Measurements from ENCODE around the gene IGSF22. TPM values are rescaled to one million over a fixed set of nuclear protein-coding genes. Genes with fewer than 3 reads are reported as not detected.

Gene IGSF22
- polyA plus RNA-seq, 4 donors: 0.27 to 1.3 (median 0.69) TPM

DNA sequence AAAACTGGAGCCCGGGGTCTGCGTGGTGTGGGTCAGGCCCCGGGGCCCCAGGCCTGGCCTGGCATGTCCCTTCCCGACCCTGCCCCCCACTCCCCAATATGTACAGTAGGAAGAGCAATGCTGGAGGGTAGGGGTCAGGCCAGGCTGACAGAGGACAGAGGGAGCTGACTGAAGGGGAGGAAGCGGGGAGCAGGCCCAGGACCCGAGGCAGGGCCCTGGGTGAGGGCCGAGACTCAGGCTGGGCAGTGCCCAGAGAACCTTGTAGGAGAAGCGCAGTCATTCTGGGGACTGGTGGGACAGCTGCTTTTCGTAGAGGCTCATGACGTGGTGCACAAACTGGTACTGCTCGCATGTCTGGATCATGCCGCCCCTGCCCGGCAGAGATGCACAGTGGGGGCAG is 2.7 kb upstream of the IGSF22 start:
- no peaks in the 10 kb centered on the region for H3K9me3 ChIP-seq (ENCODE audit: control insufficient read depth in 2 of 2, insufficient read depth in 1 of 2, low read depth in 1 of 2, low read length in 1 of 2)
- no peaks in the 10 kb centered on the region for H3K36me3 ChIP-seq (ENCODE audit: control insufficient read depth in 3 of 3, insufficient read depth in 2 of 3, low read depth in 1 of 3, low read length in 3 of 3)
- DNase-seq (no peak), FAIRE-seq (no peak)
- H3K27ac ChIP-seq (ENCODE audit: low read depth in 1 of 3, low read length in 2 of 3): no peak overlapping the region
- no peaks in the 10 kb centered on the region for H3K4me1 ChIP-seq (ENCODE audit: control insufficient read depth in 3 of 3, insufficient read depth in 2 of 3, low read depth in 1 of 3, low read length in 2 of 3)
- no peaks in the 10 kb centered on the region for H3K27me3 ChIP-seq (ENCODE audit: control insufficient read depth in 3 of 3, insufficient read depth in 3 of 3, low read length in 3 of 3)
- 91 to 95% (median 93%) methylated on average over 13 of the region's 13 CpGs for WGBS, 3 donors
- H3K4me3 ChIP-seq (ENCODE audit: low read depth in 1 of 3, low read length in 3 of 3): no peak overlapping the region

- no peak for FAIRE-seq
- Histone ChIP-seq H3K36me3 (ENCODE audit: control insufficient read depth in 3 of 3, insufficient read depth in 2 of 3, low read depth in 1 of 3, low read length in 3 of 3) (peaks cover 0 to 2% (median 0%) of the 10 kb centered on the region in 3 donors), H3K27ac (ENCODE audit: low read depth in 1 of 3, low read length in 2 of 3) (no peak overlapping the region), H3K9me3 (ENCODE audit: control insufficient read depth in 2 of 2, insufficient read depth in 1 of 2, low read depth in 1 of 2, low read length in 1 of 2) (no peaks in the 10 kb centered on the region), H3K4me1 (ENCODE audit: control insufficient read depth in 3 of 3, insufficient read depth in 2 of 3, low read depth in 1 of 3, low read length in 2 of 3) (no peaks in the 10 kb centered on the region), H3K27me3 (ENCODE audit: control insufficient read depth in 3 of 3, insufficient read depth in 3 of 3, low read length in 3 of 3) (no peaks in the 10 kb centered on the region), H3K4me3 (ENCODE audit: low read depth in 1 of 3, low read length in 3 of 3) (no peak overlapping the region)
- peak; percentile 34 to 49 for DNase-seq
- WGBS, 3 donors: 46 to 48% (median 47%) methylated on average over 10 of the region's 10 CpGs
Measured at GRCh38 chr11:18727479-18728236, 1.7 kb upstream of the IGSF22 start.

GRCh38 chr11:18723991-18724390 is 2.0 kb downstream of the IGSF22 start:
- peaks cover 0 to 2% (median 0%) of the 10 kb centered on the region in 3 donors for H3K36me3 ChIP-seq (ENCODE audit: control insufficient read depth in 3 of 3, insufficient read depth in 2 of 3, low read depth in 1 of 3, low read length in 3 of 3)
- no peak overlapping the region for H3K27ac ChIP-seq (ENCODE audit: low read depth in 1 of 3, low read length in 2 of 3)
- peaks cover 0 to 5% (median 0%) of the 10 kb centered on the region in 3 donors for H3K27me3 ChIP-seq (ENCODE audit: control insufficient read depth in 3 of 3, insufficient read depth in 3 of 3, low read length in 3 of 3)
- no peak overlapping the region for H3K4me3 ChIP-seq (ENCODE audit: low read depth in 1 of 3, low read length in 3 of 3)
- H3K9me3 ChIP-seq (ENCODE audit: control insufficient read depth in 2 of 2, insufficient read depth in 1 of 2, low read depth in 1 of 2, low read length in 1 of 2): no peaks in the 10 kb centered on the region
- H3K4me1 ChIP-seq (ENCODE audit: control insufficient read depth in 3 of 3, insufficient read depth in 2 of 3, low read depth in 1 of 3, low read length in 2 of 3): peaks cover 0 to 22% (median 2%) of the 10 kb centered on the region in 3 donors
- no peak for DNase-seq
- no peak for FAIRE-seq
- WGBS, 3 donors: 39 to 61% (median 52%) methylated on average over 7 of the region's 7 CpGs

DNA sequence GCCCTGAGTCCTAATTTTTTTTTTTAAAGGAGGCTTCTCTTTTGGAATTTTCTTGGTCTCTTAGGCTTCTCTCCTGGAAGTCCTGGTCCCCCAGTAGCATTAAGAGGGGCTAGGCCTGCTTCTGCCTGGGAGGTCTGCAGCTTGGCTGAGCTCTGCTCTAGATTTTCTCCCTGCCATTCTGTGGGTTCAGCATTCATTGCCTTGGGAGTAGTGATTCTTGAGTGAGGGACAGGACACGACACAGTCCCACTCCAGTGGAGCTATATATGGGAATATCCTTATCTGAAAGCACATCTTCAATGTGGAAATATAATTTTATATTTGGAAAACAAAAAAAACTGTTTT is 3.7 kb downstream of the IGSF22 start:
- 57 to 77% (median 61%) methylated on average over 1 of the region's 1 CpG for whole genome bisulfite sequencing, 3 donors
- H3K36me3 ChIP-seq (ENCODE audit: control insufficient read depth in 3 of 3, insufficient read depth in 2 of 3, low read depth in 1 of 3, low read length in 3 of 3): peaks cover 0 to 2% (median 0%) of the 10 kb centered on the region in 3 donors
- no peak overlapping the region for H3K27ac ChIP-seq (ENCODE audit: low read depth in 1 of 3, low read length in 2 of 3)
- H3K27me3 ChIP-seq (ENCODE audit: control insufficient read depth in 3 of 3, insufficient read depth in 3 of 3, low read length in 3 of 3): peaks cover 0 to 5% (median 0%) of the 10 kb centered on the region in 3 donors
- DNase-seq: no peak
- H3K4me1 ChIP-seq (ENCODE audit: control insufficient read depth in 3 of 3, insufficient read depth in 2 of 3, low read depth in 1 of 3, low read length in 2 of 3): peaks cover 0 to 22% (median 2%) of the 10 kb centered on the region in 3 donors
- no peak overlapping the region for H3K4me3 ChIP-seq (ENCODE audit: low read depth in 1 of 3, low read length in 3 of 3)
- FAIRE-seq: no peak
- H3K9me3 ChIP-seq (ENCODE audit: control insufficient read depth in 2 of 2, insufficient read depth in 1 of 2, low read depth in 1 of 2, low read length in 1 of 2): no peaks in the 10 kb centered on the region

DNA sequence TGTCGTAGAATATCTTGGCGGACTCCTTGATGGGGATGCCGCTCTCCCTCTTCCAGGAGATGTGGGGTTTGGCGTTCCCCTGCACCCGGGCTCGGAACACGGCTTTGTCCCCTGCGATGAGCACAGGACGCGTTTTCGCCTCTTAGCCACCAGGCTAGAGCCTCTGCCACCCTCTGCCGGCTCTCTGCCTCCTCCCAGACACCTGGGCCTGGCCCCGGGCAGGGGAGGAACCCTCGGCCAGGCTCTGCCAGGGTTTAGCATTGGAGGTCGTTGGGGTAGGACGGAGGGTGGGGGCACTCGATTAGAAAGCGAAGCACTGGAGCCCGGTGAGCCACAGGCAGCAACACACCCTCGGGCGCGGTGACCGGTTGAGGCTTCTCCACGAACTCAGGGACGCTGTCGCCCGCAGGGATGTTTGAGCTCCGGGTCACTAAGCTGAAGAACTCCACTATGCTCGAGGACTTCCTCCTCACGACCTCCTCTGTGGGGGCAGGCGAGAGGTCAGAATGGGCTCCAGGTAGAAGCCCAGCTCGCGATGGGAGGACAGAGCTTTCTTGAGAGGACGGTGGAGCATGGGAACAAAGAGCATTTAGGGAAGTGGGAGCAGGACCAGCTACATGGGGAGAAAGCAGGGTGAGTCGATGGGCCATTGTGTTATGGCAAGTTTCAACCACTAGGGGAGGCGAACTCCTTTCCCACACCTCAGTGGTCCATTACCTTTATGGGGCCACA is 4.3 kb downstream of the IGSF22 start:
- Histone ChIP-seq H3K27me3 (ENCODE audit: control insufficient read depth in 3 of 3, insufficient read depth in 3 of 3, low read length in 3 of 3) (peaks cover 0 to 5% (median 0%) of the 10 kb centered on the region in 3 donors), H3K4me3 (ENCODE audit: low read depth in 1 of 3, low read length in 3 of 3) (peak overlapping the region; percentile 39 to 69 (median 44)), H3K36me3 (ENCODE audit: control insufficient read depth in 3 of 3, insufficient read depth in 2 of 3, low read depth in 1 of 3, low read length in 3 of 3) (peaks cover 0 to 2% (median 0%) of the 10 kb centered on the region in 3 donors), H3K4me1 (ENCODE audit: control insufficient read depth in 3 of 3, insufficient read depth in 2 of 3, low read depth in 1 of 3, low read length in 2 of 3) (peaks cover 0 to 22% (median 2%) of the 10 kb centered on the region in 3 donors), H3K27ac (ENCODE audit: low read depth in 1 of 3, low read length in 2 of 3) (peak overlapping the region; percentile 9 to 51 (median 11)), H3K9me3 (ENCODE audit: control insufficient read depth in 2 of 2, insufficient read depth in 1 of 2, low read depth in 1 of 2, low read length in 1 of 2) (no peaks in the 10 kb centered on the region)
- DNase-seq (peak; percentile 55 to 76), FAIRE-seq (no peak)
- WGBS, 3 donors: 0 to 1% (median 1%) methylated on average over 36 of the region's 36 CpGs

- DNase-seq (peak; percentile 72 to 86), FAIRE-seq (no peak)
- Histone ChIP-seq H3K9me3 (ENCODE audit: control insufficient read depth in 2 of 2, insufficient read depth in 1 of 2, low read depth in 1 of 2, low read length in 1 of 2) (no peaks in the 10 kb centered on the region), H3K36me3 (ENCODE audit: control insufficient read depth in 3 of 3, insufficient read depth in 2 of 3, low read depth in 1 of 3, low read length in 3 of 3) (peaks cover 0 to 2% (median 0%) of the 10 kb centered on the region in 3 donors), H3K4me3 (ENCODE audit: low read depth in 1 of 3, low read length in 3 of 3) (peak overlapping the region; percentile 39 to 69 (median 44)), H3K4me1 (ENCODE audit: control insufficient read depth in 3 of 3, insufficient read depth in 2 of 3, low read depth in 1 of 3, low read length in 2 of 3) (peaks cover 0 to 22% (median 2%) of the 10 kb centered on the region in 3 donors), H3K27ac (ENCODE audit: low read depth in 1 of 3, low read length in 2 of 3) (peak overlapping the region in 2 of 3 donors; percentile 11 to 51), H3K27me3 (ENCODE audit: control insufficient read depth in 3 of 3, insufficient read depth in 3 of 3, low read length in 3 of 3) (peaks cover 0 to 5% (median 0%) of the 10 kb centered on the region in 3 donors)
- WGBS, 3 donors: 2 to 6% (median 4%) methylated on average over 41 of the region's 41 CpGs
Measured at GRCh38 chr11:18720808-18721560, 5.0 kb downstream of the IGSF22 start.

DNA sequence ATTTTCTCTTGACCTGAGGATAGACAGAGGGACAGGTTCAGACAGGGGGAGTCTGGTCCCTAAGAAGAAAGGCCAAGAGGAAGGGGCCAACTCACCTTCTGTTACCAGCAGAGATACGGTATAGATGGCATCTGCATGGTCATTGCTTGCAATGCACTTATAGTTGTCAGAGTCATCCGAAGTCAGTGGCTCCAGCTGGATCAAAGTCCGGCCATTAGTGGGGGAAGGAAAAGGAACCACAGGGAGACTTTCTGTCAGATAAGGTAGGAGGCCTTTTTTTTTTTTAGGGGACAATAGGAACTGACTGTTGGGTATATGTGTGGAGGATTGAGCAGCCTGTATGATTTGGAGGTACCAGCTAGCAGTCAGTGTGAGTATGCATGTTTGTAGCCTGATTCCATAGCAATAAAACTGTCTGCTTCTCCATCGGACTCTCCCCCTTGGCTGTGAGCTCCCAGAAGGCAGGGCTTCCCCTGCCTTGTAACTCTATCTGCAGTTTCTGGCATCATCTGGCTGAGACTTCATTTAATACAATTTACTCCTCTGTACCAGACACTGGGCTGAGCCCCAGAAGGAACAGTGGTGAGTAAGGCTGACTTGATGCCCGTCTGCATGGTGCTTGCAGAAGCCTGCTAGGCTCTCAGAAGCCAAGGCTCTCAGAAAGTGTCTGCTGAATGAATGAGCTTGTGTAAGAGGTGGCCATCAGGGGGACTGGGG is 5.7 kb downstream of the IGSF22 start:
- H3K4me3 ChIP-seq (ENCODE audit: low read depth in 1 of 3, low read length in 3 of 3): peak overlapping the region in 1 of 3 donors; percentile 69
- peaks cover 0 to 22% (median 2%) of the 10 kb centered on the region in 3 donors for H3K4me1 ChIP-seq (ENCODE audit: control insufficient read depth in 3 of 3, insufficient read depth in 2 of 3, low read depth in 1 of 3, low read length in 2 of 3)
- H3K27ac ChIP-seq (ENCODE audit: low read depth in 1 of 3, low read length in 2 of 3): peak overlapping the region in 1 of 3 donors; percentile 51
- peaks cover 0 to 2% (median 0%) of the 10 kb centered on the region in 3 donors for H3K36me3 ChIP-seq (ENCODE audit: control insufficient read depth in 3 of 3, insufficient read depth in 2 of 3, low read depth in 1 of 3, low read length in 3 of 3)
- WGBS, 3 donors: 26 to 61% (median 49%) methylated on average over 5 of the region's 5 CpGs
- H3K9me3 ChIP-seq (ENCODE audit: control insufficient read depth in 2 of 2, insufficient read depth in 1 of 2, low read depth in 1 of 2, low read length in 1 of 2): no peaks in the 10 kb centered on the region
- H3K27me3 ChIP-seq (ENCODE audit: control insufficient read depth in 3 of 3, insufficient read depth in 3 of 3, low read length in 3 of 3): peaks cover 0 to 5% (median 0%) of the 10 kb centered on the region in 3 donors
- DNase-seq: peak; percentile 62 to 82
- no peak for FAIRE-seq

Data from small intestine (tissue), 7 donors.